ENCODE measurements around the gene DNPH1.

Gene DNPH1

DNA sequence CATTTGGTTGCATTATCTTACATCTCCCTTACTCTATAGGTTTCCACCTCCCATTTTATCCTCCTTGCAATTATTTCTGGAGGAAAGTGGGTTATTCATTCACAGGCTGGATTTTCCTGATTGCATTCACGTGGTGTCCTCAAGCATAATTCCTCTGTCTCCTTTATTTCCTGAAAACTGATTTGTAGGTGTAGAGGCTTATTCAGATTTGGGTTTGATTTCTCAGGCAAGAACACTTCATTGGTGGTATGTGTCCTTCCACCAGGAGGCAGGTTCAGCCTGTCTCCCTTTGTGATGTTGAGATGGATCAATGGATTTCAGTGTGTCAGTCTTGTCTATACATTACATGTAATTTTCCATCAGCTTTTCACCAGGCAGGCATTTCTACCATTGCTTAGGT is 17.3 kb downstream of the DNPH1 start:
- no peak for DNase-seq (ENCODE audit: low read depth)

DNA sequence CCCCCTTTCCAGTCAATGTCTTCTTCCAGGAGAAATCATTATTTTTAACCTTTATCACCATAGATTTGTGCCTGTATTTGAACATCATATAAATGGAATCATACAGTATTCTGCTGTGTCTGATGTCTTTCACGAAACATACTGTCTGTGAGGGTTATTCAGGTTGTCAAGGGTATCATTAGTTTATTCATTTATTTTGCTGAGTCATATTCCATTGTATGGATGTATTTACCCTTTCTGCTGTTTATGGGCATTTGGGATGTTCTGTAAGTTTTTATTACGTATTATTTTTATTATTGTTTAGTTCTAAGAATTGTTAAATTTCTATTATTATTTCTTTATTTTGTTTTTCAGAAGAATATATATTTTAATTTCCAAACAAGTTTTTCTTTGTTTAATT is 22.0 kb downstream of the DNPH1 start:
- no peak for DNase-seq (ENCODE audit: low read depth)

DNA sequence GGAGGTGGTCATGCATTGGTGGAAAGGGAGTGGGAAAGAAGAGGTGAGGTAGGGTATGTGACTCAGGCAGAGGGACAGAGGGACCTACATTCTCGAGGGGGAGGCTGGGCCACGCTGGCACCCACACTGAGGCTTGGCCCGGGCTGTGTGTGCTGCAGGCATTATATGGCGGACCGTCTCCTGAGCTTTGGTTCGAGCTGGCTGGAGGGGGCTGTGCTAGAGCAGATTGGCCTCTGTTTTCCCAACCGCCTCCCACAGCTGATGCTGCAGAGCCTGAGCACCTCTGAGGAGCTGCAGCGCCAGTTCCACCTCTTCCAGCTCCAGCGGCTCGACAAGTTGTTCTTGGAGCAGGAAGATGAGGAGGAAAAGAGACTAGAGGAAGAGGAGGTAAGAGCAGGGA is 23.4 kb downstream of the DNPH1 start:
- DNase-seq (ENCODE audit: low read depth): no peak

- DNase-seq (ENCODE audit: low read depth): no peak
Observed at GRCh38 chr6:43204271-43205105, 24.8 kb downstream of the DNPH1 start.

- DNase-seq (ENCODE audit: low read depth): no peak
Observed at GRCh38 chr6:43203718-43204095, 25.6 kb downstream of the DNPH1 start.

GRCh38 chr6:43203029-43203717 is 26.1 kb downstream of the DNPH1 start:
- no peak for DNase-seq (ENCODE audit: low read depth)

DNA sequence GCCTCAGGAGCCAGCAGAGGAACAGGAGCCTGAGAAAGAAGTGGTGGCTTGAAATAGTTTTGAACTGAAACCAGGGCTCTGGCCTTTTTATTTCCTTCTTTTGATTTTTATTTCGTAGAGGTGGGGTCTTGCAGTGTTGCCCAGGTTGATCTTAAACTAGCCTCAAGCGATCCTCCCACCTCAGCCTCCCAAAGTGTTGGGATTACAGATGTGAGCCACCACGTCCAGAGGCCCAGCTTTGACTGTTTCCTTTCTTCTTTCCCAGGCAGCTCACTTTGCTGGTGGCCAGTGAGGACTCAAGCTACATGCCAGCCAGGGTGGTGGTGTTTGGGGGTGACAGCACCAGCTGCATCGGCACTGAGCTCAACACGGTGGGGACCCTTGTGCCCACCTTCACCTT is 26.8 kb downstream of the DNPH1 start:
- DNase-seq (ENCODE audit: low read depth): no peak

GRCh38 chr6:43200541-43200940 is 28.7 kb downstream of the DNPH1 start:
- no peak for DNase-seq (ENCODE audit: low read depth)

- no peak for DNase-seq (ENCODE audit: low read depth)
Observed at GRCh38 chr6:43199912-43200311, 29.4 kb downstream of the DNPH1 start.

DNA sequence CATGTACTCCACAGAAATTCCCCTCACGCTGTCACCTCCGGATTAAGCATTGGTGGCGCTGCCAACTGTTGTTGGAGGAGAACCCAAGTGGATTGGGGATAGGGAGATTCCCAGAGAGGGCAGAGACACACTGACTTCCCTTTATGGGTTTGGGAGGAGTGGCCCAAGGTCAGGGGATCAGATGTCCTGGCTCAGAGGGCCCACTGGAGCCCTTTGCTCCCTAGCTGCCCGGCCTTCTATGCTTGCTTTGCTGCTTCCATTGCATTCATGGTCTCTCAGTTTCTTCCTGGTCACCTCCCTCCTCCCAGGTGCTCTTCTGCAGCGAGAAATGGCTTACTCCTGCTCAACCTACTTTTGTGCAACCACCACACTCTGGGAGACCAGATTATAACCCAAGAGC is 32.9 kb downstream of the DNPH1 start:
- no peak for DNase-seq (ENCODE audit: low read depth)

DNA sequence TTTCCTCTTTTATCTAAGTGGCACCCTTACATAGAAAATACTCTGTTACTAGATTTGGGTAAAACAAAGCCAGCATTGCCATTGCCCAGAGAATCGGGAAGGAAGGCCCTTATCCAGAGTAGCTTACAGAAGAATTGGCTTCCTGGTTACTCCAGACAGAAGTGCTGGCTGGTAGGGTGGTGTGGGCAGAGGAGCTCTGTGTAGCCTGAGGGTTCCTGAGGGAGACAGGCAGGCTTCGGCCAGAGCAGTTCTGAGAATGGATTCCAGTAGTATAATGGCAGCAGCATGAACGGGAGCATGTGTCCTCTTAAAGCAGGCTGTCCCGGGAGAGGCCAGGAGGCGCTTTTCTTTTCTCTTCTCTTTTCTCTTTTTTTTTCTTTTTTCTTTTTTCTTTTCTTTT is 35.4 kb downstream of the DNPH1 start:
- DNase-seq (ENCODE audit: low read depth): no peak

DNA sequence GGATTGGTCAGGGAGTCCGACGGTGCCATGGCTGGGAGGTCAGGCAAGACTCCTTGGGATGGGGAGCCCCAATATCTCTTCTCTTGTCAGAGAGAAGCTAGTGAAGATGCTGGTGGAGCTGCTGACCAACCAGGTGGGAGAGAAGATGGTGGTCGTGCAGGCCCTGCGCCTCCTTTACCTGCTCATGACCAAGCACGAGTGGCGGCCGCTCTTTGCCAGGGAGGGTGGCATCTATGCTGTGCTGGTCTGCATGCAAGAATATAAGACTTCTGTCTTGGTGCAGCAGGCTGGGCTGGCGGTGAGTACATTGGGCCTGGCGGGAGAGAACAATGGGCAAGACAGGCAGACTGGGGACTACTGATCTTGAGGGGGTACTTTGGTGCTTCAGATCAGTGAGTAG is 36.4 kb downstream of the DNPH1 start:
- DNase-seq (ENCODE audit: low read depth): no peak

DNA sequence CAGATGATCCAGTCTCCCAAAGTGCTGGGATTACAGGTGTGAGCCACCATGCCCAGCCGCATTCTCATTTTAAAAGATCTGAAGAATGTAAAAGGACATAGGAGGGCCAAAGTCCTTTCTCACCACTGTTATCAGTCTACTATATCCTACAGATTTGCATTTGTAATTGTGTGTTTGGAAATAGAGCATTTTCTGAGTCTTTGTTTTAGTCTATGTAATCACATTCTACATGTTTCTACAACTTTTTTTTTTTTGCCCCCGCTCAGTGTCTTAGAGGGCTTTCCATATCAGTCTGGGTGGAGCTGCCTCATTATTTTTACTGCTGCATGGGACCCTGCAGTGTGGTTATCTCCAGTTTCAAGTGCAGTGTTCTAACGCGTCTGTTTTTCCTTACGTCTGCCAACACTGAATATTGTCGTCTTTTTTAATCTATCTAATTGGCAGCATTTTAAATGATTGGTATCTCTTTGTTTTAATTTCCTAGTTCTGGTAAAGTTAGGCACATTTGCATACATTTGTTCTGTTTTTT is 39.4 kb downstream of the DNPH1 start:
- no peak for DNase-seq (ENCODE audit: low read depth)

GRCh38 chr6:43188426-43188825 is 40.9 kb downstream of the DNPH1 start:
- DNase-seq (ENCODE audit: low read depth): no peak

DNA sequence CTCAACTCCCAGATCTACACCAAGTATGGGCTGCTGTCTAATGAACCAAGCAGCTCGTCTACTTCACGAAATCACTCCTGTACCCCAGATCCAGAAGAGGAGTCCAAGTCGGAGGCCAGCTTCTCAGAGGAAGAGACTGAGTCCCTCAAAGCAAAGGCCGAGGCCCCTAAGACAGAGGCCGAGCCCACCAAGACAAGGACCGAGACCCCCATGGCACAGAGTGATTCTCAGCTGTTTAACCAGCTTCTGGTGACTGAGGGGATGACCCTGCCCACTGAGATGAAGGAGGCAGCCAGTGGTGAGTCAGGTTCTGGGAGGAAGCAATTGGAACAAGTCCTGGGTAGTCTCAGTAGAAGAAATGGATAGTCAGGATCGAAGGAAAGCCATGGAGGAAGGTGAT is 41.5 kb downstream of the DNPH1 start:
- DNase-seq (ENCODE audit: low read depth): no peak

GRCh38 chr6:43186706-43187105 is 42.6 kb downstream of the DNPH1 start:
- DNase-seq (ENCODE audit: low read depth): no peak

DNA sequence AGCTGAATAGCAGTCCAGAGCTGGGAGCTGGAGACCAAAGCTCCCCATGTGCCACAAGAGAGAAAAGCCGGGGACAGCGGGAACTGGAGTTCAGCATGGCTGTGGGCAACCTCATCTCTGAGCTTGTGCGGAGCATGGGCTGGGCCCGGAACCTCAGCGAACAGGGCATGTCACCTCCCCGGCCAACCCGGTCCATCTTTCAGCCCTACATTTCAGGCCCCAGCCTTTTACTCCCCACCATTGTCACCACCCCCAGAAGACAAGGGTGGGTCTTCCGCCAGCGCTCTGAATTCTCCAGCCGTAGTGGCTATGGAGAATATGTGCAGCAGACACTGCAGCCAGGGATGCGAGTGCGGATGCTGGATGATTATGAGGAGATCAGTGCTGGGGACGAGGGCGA is 43.3 kb downstream of the DNPH1 start:
- no peak for DNase-seq (ENCODE audit: low read depth)

DNA sequence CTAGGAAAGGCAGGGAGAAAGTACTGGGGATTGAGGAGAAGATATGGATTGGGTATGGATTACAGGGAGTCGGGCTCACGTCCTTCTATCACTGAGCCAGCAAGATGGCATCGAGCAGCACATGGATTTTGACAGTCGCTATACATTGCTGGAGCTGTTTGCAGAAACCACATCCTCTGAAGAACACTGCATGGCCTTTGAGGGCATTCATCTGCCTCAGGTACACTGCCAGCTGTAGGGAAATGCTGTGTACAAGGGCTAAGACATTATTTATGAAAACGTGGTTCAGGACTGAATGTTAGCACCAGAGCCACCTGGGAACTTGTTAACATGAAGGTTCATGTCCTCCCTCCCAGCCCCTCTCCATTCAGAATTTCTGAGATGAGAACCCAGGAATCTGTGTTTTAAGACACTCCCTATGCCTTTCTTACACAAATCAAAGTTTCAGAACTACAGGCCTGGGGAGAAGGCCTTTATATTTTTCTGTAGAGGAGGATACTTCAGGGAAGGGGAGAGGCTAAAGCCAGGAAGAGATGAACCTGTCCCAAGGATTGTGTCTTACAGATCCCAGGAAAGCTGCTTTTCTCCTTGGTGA is 43.8 kb downstream of the DNPH1 start:
- DNase-seq (ENCODE audit: low read depth): no peak

DNA sequence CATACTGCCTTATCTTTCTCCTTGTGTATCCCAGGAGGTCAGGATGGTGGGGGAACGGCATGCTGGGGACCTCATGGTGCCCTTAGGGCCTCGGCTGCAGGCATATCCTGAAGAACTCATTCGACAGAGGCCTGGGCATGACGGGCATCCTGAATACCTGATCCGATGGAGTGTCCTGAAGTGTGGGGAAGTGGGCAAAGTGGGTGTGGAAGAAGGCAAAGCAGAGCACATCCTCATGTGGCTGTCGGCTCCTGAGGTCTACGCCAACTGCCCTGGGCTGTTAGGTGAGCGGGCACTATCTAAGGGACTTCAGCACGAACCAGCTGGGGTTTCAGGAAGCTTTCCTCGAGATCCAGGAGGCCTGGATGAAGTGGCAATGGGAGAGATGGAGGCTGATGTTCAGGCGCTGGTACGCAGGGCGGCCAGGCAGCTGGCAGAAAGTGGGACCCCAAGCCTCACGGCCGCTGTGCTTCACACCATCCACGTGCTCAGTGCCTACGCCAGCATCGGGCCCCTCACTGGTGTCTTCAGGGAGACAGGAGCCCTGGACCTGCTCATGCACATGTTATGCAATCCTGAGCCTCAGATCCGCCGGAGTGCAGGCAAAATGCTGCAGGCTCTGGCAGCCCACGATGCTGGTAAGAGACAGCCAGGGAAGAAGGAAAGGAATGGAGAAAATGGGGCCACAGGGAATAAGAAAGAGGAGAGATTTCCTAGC is 44.9 kb downstream of the DNPH1 start:
- DNase-seq (ENCODE audit: low read depth): no peak

GRCh38 chr6:43183441-43183840 is 45.8 kb downstream of the DNPH1 start:
- DNase-seq (ENCODE audit: low read depth): no peak

GRCh38 chr6:43181942-43182860 is 47.1 kb downstream of the DNPH1 start, which contains the start of gene CUL9:
CUL9 (plus strand) TSS chr6:43182196; CDS start chr6:43184311, 2,115 bp downstream.
- DNase-seq (ENCODE audit: low read depth): no peak

Measured in HS-27A (cell line).